Keratinocyte (primary cell): ENCODE results near the gene C2orf76.

ENCODE experiments used
- CTCF ChIP-seq, 3 experiments: IDR thresholded peaks in 1 of 3; conservative IDR thresholded peaks in 1 of 3; optimal IDR thresholded peaks in 1 of 3; 2 replicates in 2 of 3; 3 replicates in 1 of 3; pipeline versions ENCODE3 to v1.5.1; 2011; ENCODE audit warnings: low read length in 3 of 3, mild to moderate bottlenecking in 3 of 3, moderate library complexity in 2 of 3, control low read depth in 1 of 3, inconsistent platforms in 1 of 3; ENCODE audit not compliant: insufficient read depth in 2 of 3; ENCODE audit errors: extremely low read depth in 1 of 3
- EZH2 ChIP-seq: IDR thresholded peaks from one replicate; pipeline ENCODE4 v1.6.1; 2012; ENCODE audit warnings: inconsistent platforms, mild to moderate bottlenecking, low read length, moderate library complexity

- TF ChIP-seq EZH2: no peak
- TF ChIP-seq CTCF (optimal IDR thresholded peaks at IDR 0.05 in 1 of 3, IDR thresholded peaks at IDR 0.05 in 1 of 3, conservative IDR thresholded peaks at IDR 0.05 in 1 of 3; ENCODE audit: extremely low read depth in 1 of 3, insufficient read depth in 2 of 3, low read length in 3 of 3): no peak
Measured at GRCh38 chr2:119256582-119256921, 110.1 kb downstream of the C2orf76 start.
